NCI-H2227 treated with DMSO at 0.1 percent for 48 hours (cell line): ENCODE measurements around the gene SLC22A1.

ENCODE experiments used
- DNase-seq: peaks from one replicate; lab custom pipeline; 2025; lab: John Stamatoyannopoulos, UW

The SLC22A1 gene

DNA sequence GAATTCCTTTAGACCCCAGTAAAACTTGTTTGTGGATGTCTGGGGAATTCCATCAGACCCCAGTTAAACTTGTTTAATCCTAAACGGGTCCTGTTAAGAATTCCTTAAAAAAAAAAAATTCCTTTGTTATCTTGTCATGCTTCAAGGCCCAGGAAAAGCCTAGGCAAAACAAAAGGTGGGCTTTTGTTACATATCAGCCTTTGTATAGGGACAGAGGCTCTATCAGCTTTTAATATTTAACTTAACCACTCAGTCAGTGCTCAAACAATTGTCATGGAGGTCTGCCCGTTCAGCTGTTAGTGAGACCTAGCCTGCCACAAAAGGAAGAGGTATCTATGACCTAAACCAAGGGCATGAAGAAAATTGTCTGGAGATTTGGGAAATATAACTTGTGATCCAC lies 53.1 kb downstream of the SLC22A1 start:
- no peak for DNase-seq

- no peak for DNase-seq
Observed at GRCh38 chr6:160177220-160177619, 55.6 kb downstream of the SLC22A1 start.

- no peak for DNase-seq
Observed at GRCh38 chr6:160178271-160178670, 56.7 kb downstream of the SLC22A1 start.

- DNase-seq = no peak
Observed at GRCh38 chr6:160180706-160181105, 59.1 kb downstream of the SLC22A1 start.

DNA sequence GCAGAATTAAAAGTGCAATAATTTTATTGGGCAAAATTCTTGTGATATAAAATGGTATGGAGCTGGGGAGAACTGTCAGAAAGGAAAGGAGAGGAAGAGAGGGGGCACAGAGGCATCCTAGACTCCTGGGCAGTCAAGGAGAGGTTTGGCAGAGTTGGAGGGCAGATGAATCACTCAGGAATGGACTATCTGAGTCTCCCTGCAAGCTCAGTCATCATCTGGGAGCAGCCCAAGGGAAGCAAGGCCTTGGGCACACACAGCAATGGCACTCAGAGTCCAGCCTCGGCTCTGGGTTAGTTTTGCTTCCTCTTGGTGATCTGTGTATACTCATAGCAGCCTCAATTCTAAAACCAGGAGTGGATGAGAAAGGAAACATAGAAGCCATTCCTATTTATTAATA lies 67.2 kb downstream of the SLC22A1 start:
- DNase-seq = no peak

GRCh38 chr6:160190081-160190480 lies 68.5 kb downstream of the SLC22A1 start:
- DNase-seq = no peak

GRCh38 chr6:160190973-160191372 lies 69.4 kb downstream of the SLC22A1 start:
- no peak for DNase-seq

- no peak for DNase-seq
Observed at GRCh38 chr6:160192840-160193239, 71.2 kb downstream of the SLC22A1 start.

- no peak for DNase-seq
Observed at GRCh38 chr6:160194808-160195207, 73.2 kb downstream of the SLC22A1 start.

- DNase-seq = no peak
Observed at GRCh38 chr6:160197662-160198061, 76.0 kb downstream of the SLC22A1 start.

DNA sequence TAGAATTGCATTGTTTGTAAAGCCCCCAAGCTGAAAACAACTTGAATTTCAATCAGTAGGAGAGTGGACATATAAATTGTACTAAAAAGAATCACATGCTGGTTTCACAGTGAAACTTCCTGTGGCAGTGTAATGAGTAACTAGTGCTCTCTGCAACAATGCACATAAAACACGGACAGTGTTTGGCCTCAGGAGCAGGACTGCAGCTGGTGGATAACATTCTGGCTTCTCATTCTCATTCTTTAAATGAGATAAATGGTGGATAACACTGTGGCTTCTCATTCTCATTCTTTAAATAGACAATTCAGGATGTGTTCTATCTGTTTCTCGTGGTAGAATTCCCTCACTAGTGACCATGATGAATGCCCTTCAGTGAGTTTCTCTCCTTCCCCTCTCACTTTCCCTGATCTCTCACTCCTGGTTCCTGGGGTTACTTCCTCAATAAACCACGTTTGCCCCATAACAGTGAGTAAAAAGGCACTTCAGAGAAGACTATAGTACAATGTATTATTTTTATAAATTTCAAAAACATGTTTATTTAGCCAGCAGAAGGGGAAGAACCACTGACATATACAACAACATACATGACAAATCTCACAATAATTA lies 77.1 kb downstream of the SLC22A1 start:
- no peak for DNase-seq

- no peak for DNase-seq
Observed at GRCh38 chr6:160201061-160201460, 79.4 kb downstream of the SLC22A1 start.

DNA sequence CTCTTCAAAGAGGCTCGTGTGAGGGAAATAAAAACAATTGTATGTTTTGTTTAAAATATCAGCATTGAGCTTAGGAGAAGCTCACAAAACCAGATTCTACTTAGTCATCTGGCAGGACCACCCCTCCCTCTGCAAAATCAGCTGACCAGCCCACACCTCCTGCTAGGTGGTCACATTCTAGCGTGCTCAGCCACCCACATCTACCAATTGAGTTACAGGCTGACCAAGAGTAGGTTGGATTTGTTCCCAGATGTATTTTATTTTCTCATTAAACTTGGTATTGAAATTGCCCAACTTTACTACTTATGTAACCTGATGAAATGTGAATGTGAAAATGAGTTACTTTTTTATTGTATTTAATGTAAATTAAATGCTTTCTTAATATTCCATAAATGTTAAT lies 80.8 kb downstream of the SLC22A1 start:
- DNase-seq = no peak

GRCh38 chr6:160203076-160203475 lies 81.5 kb downstream of the SLC22A1 start:
- no peak for DNase-seq

- DNase-seq = no peak
Observed at GRCh38 chr6:160203522-160203921, 81.9 kb downstream of the SLC22A1 start.

- DNase-seq = no peak
Observed at GRCh38 chr6:160203953-160204352, 82.3 kb downstream of the SLC22A1 start.

DNA sequence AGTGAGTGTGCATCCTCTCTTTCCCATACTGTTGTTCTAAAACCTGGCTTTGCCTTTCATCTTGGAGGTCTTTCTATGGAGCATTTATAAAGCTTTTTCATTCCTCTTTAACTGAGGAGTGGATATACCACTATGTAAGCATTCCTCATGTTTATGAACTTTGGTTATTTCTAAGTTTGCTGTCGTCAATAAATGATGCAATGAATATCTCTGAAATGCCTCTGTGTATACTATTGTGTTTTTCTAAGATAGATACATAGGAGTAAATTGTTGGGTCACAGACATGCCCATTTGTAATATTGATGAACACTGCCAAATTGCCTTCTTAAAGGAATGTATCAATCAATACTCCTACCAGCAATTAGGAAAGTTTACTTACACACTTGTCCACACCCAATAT lies 83.1 kb downstream of the SLC22A1 start:
- no peak for DNase-seq

DNA sequence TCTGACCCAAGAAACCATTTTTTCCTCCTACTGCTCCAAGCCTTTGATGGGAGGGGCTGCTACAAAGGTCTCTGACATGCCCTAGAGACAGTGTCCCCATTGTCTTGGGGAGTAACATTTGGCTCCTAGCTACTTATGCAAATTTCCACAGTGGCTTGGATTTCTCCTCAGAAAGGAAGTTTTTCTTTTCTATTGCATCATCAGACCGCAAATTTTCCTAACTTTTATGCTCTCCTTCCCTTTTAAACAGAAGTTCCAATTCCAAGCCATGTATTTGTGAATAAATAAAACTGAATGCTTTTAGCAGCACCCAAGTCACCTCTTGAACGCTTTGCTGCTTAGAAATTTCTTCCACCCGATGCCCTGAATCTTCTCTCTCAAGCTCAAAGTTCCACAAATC lies 86.0 kb downstream of the SLC22A1 start:
- no peak for DNase-seq
